Mucosa of descending colon (tissue), 3 donors: Measurements from ENCODE around the gene GRIN2C. TPM values are rescaled to one million over a fixed set of nuclear protein-coding genes. Genes with fewer than 3 reads are reported as not detected.

Experiments
- ATAC-seq: fragments of 200-7000 bp; cut with Tn5 transposase; one replicate; pipeline ENCODE4 v1.9.1; 2020; ENCODE audit warnings: mild to moderate bottlenecking, moderate library complexity
- DNase-seq, 3 donors: peaks; one replicate each; pipeline ENCODE4 v3.0.0-alpha.2; 2020
- H3K36me3 ChIP-seq: fragments of 200-600 bp; one replicate; pipeline ENCODE4 v1.8.0; 2021; ENCODE audit warnings: low read depth, mild to moderate bottlenecking
- H3K4me1 ChIP-seq: fragments of 200-600 bp; one replicate; pipeline ENCODE4 v1.8.0; 2021; ENCODE audit warnings: low read depth, mild to moderate bottlenecking
- H3K4me3 ChIP-seq: fragments of 200-600 bp; one replicate; pipeline ENCODE4 v1.8.0; 2021; ENCODE audit warnings: mild to moderate bottlenecking
- H3K9me3 ChIP-seq: fragments of 200-600 bp; one replicate; pipeline ENCODE4 v1.8.0; 2021; ENCODE audit warnings: mild to moderate bottlenecking
- intact Hi-C, 2 donors: fragments of 100-400 bp; cut with DNase I in 1 of 2; cut with micrococcal nuclease in 1 of 2; formaldehyde crosslinking; loops; one replicate each; pipeline versions ENCODE4 v1.11.0 to v1.11.1; 2022; cut with DNase I, micrococcal nuclease
- total RNA-seq, 3 donors: library from RNA; stranded (reverse); fragmentation: NEBNext Ultra II Directional in 2 of 3; extraction: Animal tissue kit (Norgen Biotek cat#: 25700) in 2 of 3; gene quantifications; one replicate each; pipeline versions ENCODE4 v1.2.1 to v1.2.4, GENCODE V29; 2021 to 2023
- TF ChIP-seq, protein P1 (sequence below): fragments of 200-600 bp; IDR thresholded peaks from one replicate; pipeline ENCODE4 v1.8.0; 2022; ENCODE audit warnings: antibody characterized with exemption, mild to moderate bottlenecking
- donor health status: DM: no; HTN: no; CAD: no; lungs with moderate emphysema.
- donor health status: DM: no; HTN: no; CAD: no.
- donor health status: DM: no; HTN: yes; CAD: no.

The GRIN2C gene
- total RNA-seq, 3 donors from 2014 or later, result 0.35 to 1.4 (median 0.55) TPM

GRCh38 chr17:74892974-74893911, 33.6 kb upstream of the GRIN2C start, which contains the start of gene FADS6:
Gene FADS6, minus strand, starts transcription at chr17:74893633. Its CDS starts 38 bp downstream, at chr17:74893595.
- peak; percentile 70 for ATAC-seq
- Histone ChIP-seq H3K4me1 (peaks cover 7% of the 10 kb centered on the region), H3K9me3 (no peaks in the 10 kb centered on the region), H3K36me3 (no peaks in the 10 kb centered on the region), H3K4me3 (no peak within 1 kb of the TSS)
- TF ChIP-seq, protein P1, sequence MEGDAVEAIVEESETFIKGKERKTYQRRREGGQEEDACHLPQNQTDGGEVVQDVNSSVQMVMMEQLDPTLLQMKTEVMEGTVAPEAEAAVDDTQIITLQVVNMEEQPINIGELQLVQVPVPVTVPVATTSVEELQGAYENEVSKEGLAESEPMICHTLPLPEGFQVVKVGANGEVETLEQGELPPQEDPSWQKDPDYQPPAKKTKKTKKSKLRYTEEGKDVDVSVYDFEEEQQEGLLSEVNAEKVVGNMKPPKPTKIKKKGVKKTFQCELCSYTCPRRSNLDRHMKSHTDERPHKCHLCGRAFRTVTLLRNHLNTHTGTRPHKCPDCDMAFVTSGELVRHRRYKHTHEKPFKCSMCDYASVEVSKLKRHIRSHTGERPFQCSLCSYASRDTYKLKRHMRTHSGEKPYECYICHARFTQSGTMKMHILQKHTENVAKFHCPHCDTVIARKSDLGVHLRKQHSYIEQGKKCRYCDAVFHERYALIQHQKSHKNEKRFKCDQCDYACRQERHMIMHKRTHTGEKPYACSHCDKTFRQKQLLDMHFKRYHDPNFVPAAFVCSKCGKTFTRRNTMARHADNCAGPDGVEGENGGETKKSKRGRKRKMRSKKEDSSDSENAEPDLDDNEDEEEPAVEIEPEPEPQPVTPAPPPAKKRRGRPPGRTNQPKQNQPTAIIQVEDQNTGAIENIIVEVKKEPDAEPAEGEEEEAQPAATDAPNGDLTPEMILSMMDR, result no peak
- peak in 2 of 3 donors; percentile 33 to 51 for DNase-seq
- intact Hi-C loops, result no loop called here

DNA sequence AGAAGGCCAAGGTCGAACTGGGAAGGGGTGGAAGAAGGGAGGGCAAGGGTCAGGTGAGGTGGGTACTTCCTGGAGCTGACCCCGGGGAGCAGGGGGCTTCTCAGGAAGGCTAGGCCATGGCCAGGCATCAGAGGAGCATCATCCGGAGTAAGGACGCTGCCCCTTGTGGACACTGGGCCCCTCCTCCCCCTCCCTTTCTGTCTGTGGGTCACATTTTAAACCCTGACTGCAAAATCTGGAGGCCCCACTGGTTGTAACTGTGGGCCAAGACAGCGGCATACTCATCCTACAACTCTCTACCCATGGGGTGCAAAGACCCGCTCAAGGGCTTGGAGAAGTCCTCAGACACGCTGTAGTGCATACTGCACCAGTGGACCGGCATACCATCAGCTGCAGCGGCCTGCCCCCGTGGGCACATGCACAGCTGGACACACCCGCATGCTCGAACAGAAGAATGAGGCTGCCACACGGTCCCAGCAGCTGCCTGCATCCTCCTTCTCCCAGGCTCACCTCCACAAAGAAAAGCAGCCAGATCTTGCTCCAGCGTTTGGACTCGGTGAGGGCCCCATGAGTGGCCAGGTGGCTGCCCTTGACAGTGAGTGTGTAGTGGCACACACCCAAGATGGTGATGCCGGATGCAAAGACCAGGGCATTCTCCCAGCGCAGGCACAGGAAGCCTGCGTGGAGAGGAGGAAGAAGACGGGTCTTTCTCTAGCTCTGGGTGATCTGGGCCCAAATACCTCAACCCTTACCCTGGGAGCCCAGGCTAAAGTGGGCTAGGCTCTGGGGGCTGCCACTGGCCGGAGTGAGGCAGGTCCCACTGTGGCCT, 32.5 kb upstream of the GRIN2C start:
- peaks cover 7% of the 10 kb centered on the region for H3K4me1 ChIP-seq
- intact Hi-C loops, result no loop called here
- TF ChIP-seq, protein P1, result no peak
- no peaks in the 10 kb centered on the region for H3K9me3 ChIP-seq
- no peak overlapping the region for H3K4me3 ChIP-seq
- no peaks in the 10 kb centered on the region for H3K36me3 ChIP-seq
- no peak for DNase-seq
- ATAC-seq, result peak; percentile 20

GRCh38 chr17:74890554-74890953, 30.9 kb upstream of the GRIN2C start:
- no peak for ATAC-seq
- intact Hi-C loops, result no loop called here
- Histone ChIP-seq H3K4me3 (no peak overlapping the region), H3K9me3 (no peaks in the 10 kb centered on the region), H3K4me1 (peaks cover 7% of the 10 kb centered on the region), H3K36me3 (no peaks in the 10 kb centered on the region)
- TF ChIP-seq, protein P1, result no peak
- no peak for DNase-seq

DNA sequence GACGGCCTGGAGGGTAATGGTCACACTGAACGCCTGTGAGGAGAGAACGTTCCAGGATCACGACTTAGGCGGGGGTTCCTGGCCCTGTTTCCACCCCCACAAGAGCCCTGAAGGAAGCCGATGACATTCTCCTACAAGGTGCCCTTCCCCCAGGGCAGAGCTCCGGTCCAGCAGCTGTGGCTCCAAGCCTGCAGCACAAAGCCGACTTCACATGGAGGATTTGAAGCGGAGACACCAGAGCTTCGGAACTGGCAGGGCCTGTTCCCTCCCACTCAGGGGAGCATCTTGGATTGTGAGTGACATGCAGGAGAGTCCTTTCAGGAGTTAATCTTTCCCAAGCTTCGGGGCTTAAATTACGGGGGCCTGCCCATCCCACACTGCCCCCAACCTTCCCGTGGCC, 28.8 kb upstream of the GRIN2C start:
- no peak for DNase-seq
- intact Hi-C loops, result no loop called here
- ATAC-seq, result no peak

GRCh38 chr17:74883241-74883745, 23.6 kb upstream of the GRIN2C start:
- no peak for DNase-seq
- intact Hi-C loops, result no loop called here
- peaks cover 5% of the 10 kb centered on the region for H3K4me1 ChIP-seq
- ATAC-seq, result no peak
- TF ChIP-seq, protein P1, result no peak
- no peaks in the 10 kb centered on the region for H3K36me3 ChIP-seq
- no peak overlapping the region for H3K4me3 ChIP-seq
- no peaks in the 10 kb centered on the region for H3K9me3 ChIP-seq

More for the DNA sequence above, 28.8 kb upstream of the GRIN2C start:
- TF ChIP-seq, protein P1, result no peak
- H3K4me3 ChIP-seq, result no peak overlapping the region
- H3K36me3 ChIP-seq, result no peaks in the 10 kb centered on the region
- H3K9me3 ChIP-seq, result no peaks in the 10 kb centered on the region
- peaks cover 3% of the 10 kb centered on the region for H3K4me1 ChIP-seq
